Breast epithelium (tissue), 4 donors: Measurements from ENCODE around the gene ATRX. TPM values are rescaled to one million over a fixed set of nuclear protein-coding genes. Genes with fewer than 3 reads are reported as not detected.
"Not testable (repeated sequence)": the region's sequence is repeated elsewhere in the genome, so short reads cannot be mapped to it uniquely, and the experiment has no call there.

ENCODE experiments used
- DNase-seq, 2 donors: peaks; one replicate each; pipeline ENCODE4 v3.0.0-alpha.2; 2019; ENCODE audit warnings: low spot score in 2 of 2
- H3K27ac ChIP-seq, 2 donors: fragments of 200-600 bp; sonication (generic) in 1 of 2; one replicate each; pipeline ENCODE4 v1.5.1; 2016 to 2019; ENCODE audit warnings: mild to moderate bottlenecking in 1 of 2
- H3K27me3 ChIP-seq, 2 donors: fragments of 200-600 bp; sonication (generic) in 1 of 2; one replicate each; pipeline versions ENCODE4 v1.5.1 to v1.6.0; 2017 to 2019; ENCODE audit warnings: control low read depth in 1 of 2, mild to moderate bottlenecking in 1 of 2
- H3K36me3 ChIP-seq: fragments of 200-600 bp; one replicate; pipeline ENCODE4 v1.5.1; 2019
- H3K4me1 ChIP-seq, 2 donors: fragments of 200-600 bp; sonication (generic); one replicate each; pipeline ENCODE4 v1.5.1; 2016 to 2019; ENCODE audit warnings: control low read depth in 1 of 2
- H3K4me3 ChIP-seq, 3 donors: fragments of 200-600 bp; sonication (generic); 1 replicate in 2 of 3; 2 replicates in 1 of 3; pipeline ENCODE4 v1.5.1; 2016 to 2019; ENCODE audit warnings: mild to moderate bottlenecking in 3 of 3, moderate library complexity in 2 of 3
- H3K9me3 ChIP-seq, 2 donors: fragments of 200-600 bp; sonication (generic) in 1 of 2; one replicate each; pipeline ENCODE4 v1.5.1; 2016 to 2019; ENCODE audit warnings: control low read depth in 1 of 2
- CTCF ChIP-seq, 3 donors: fragments of 450-650 bp; IDR thresholded peaks; one replicate each; pipeline ENCODE4 v1.5.1; 2016 to 2017; ENCODE audit warnings: antibody characterized with exemption in 3 of 3, mild to moderate bottlenecking in 3 of 3, moderate library complexity in 3 of 3
- POLR2A ChIP-seq: fragments of 450-650 bp; IDR thresholded peaks from one replicate; pipeline ENCODE4 v1.6.1; 2016; ENCODE audit warnings: antibody characterized with exemption, mild to moderate bottlenecking, moderate library complexity
- POLR2AphosphoS5 ChIP-seq, 3 donors: sonication (generic); formaldehyde crosslinking; IDR thresholded peaks; one replicate each; pipeline ENCODE4 v1.6.1; 2017; ENCODE audit warnings: antibody characterized with exemption in 3 of 3
- intact Hi-C: fragments of 100-400 bp; cut with DNase I; formaldehyde crosslinking; loops from one replicate; pipeline ENCODE4 v1.15.1; 2023; ENCODE audit warnings: low total_unique reads
- total RNA-seq, 3 donors: library from RNA; depleted of rRNA; stranded (reverse); fragments of >200 nt; gene quantifications; one replicate each; pipeline ENCODE4 v1.1.0, GENCODE V29; 2016

Gene ATRX
- total RNA-seq, 3 donors from 2014 or later = 87.1 to 137 (median 125) TPM

DNA sequence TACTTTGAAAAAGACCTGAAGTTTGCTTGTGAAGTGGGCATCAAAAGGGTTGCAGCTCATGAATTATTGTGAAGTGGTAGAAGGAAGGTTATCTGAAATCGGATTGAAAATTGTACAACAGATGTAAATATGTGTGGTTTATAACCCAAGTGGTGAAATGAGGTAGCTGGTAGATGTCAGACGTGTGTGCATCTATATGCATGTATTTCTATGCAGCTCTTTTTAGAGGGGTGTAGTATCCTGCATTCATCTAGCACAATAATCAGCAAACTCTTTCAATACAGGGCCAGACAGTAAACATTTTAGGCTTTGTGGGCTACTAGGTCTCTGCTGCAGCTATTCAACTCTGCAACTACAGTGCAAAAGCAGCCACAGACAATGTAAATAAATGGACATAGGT, 9.4 kb downstream of the ATRX start:
- H3K27me3 ChIP-seq = peaks cover 0 to 4% of the 10 kb centered on the region in 2 donors
- no peaks in the 10 kb centered on the region for H3K9me3 ChIP-seq
- intact Hi-C loops = no loop called here
- no peak for TF ChIP-seq POLR2A
- no peak for TF ChIP-seq POLR2AphosphoS5 (IDR thresholded peaks at IDR 0.05)
- TF ChIP-seq CTCF (IDR thresholded peaks at IDR 0.05) = no peak
- H3K4me1 ChIP-seq = no peaks in the 10 kb centered on the region
- H3K36me3 ChIP-seq = no peaks in the 10 kb centered on the region
- H3K4me3 ChIP-seq = no peak overlapping the region
- no peak overlapping the region for H3K27ac ChIP-seq
- no peak for DNase-seq

DNA sequence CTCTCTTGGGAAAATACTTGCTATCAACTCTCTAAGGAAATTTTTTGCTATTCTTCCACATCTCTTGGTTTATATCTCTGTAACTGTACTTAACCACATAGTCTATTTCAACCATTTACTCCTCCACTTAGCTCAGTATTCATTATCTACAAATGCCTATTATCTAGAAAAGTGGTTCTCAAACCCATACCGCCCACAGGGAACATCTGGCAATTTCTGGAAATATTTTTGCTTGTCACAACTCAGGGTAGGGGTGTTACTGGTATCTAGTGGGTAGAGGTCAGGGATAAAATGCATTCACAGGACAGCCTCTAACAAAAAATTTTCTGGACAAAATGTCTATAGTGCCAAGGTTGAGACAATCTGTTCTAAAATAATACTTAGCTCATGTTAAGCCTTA, 14.4 kb downstream of the ATRX start:
- H3K36me3 ChIP-seq = no peaks in the 10 kb centered on the region
- H3K4me3 ChIP-seq = no peak overlapping the region
- H3K9me3 ChIP-seq = no peaks in the 10 kb centered on the region
- peaks cover 0 to 4% of the 10 kb centered on the region in 2 donors for H3K27me3 ChIP-seq
- H3K27ac ChIP-seq = no peak overlapping the region
- intact Hi-C loops = no loop called here
- TF ChIP-seq POLR2A = no peak
- TF ChIP-seq CTCF (IDR thresholded peaks at IDR 0.05) = no peak
- no peak for TF ChIP-seq POLR2AphosphoS5 (IDR thresholded peaks at IDR 0.05)
- no peak for DNase-seq
- no peaks in the 10 kb centered on the region for H3K4me1 ChIP-seq

DNA sequence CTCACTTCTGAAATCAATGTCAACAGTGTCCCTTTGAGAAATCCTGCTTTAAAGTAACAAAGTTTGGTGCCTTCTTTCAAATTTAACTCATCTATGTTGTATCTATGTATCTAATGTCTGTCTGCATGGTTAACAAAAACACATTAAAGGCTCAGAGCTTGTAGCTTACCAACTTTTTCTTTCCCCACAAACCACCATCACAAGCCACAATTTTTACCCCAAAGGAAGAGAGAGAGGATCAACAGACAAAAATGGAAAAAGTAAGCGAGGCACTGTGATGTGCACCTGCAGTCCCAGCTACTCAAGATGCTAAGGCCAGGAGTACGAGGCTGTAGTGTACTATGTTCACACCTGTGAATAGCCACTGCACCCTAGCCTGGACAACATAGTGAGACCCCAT, 17.2 kb downstream of the ATRX start:
- TF ChIP-seq CTCF (IDR thresholded peaks at IDR 0.05) = no peak
- H3K27ac ChIP-seq = no peak overlapping the region
- intact Hi-C loops = no loop called here
- H3K27me3 ChIP-seq = no peaks in the 10 kb centered on the region
- no peaks in the 10 kb centered on the region for H3K9me3 ChIP-seq
- DNase-seq = no peak
- H3K4me1 ChIP-seq = no peaks in the 10 kb centered on the region
- no peak overlapping the region for H3K4me3 ChIP-seq
- no peaks in the 10 kb centered on the region for H3K36me3 ChIP-seq

GRCh38 chrX:77766212-77766611, 19.8 kb downstream of the ATRX start:
- H3K27ac ChIP-seq, H3K4me1 ChIP-seq, H3K4me3 ChIP-seq, intact Hi-C loops, DNase-seq, H3K36me3 ChIP-seq, H3K27me3 ChIP-seq, H3K9me3 ChIP-seq: not testable (repeated sequence)

- Histone ChIP-seq H3K4me3 (no peak overlapping the region), H3K36me3 (no peaks in the 10 kb centered on the region)
- intact Hi-C loops = no loop called here
Observed at GRCh38 chrX:77755561-77755960, 30.5 kb downstream of the ATRX start.

DNA sequence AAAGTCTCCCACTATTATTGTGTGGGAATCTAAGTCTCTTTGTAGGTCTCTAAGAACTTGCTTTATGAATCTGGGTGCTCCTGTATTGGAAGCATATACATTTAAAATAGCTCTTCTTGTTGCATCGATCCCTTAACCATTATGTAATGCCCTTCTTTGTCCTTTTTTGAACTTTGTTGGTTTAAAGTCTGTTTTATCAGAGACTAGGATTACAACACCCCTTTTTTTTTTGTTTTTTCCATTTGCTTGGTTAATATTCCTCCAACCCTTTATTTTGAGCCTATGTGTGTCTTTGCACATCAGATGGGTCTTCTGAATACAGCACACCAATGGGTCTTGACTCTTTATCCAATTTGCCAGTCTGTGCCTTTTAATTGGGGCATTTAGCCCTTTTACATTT, 32.1 kb downstream of the ATRX start:
- H3K4me3 ChIP-seq, DNase-seq, H3K36me3 ChIP-seq, H3K27ac ChIP-seq, H3K4me1 ChIP-seq, H3K27me3 ChIP-seq, H3K9me3 ChIP-seq, intact Hi-C loops: not testable (repeated sequence)

More at GRCh38 chrX:77755561-77755960, 30.5 kb downstream of the ATRX start:
- TF ChIP-seq POLR2A (no peak), POLR2AphosphoS5 (IDR thresholded peaks at IDR 0.05) (no peak), CTCF (IDR thresholded peaks at IDR 0.05) (no peak)
- no peak for DNase-seq
- peaks cover 4 to 6% of the 10 kb centered on the region in 2 donors for H3K9me3 ChIP-seq
- no peak overlapping the region for H3K27ac ChIP-seq
- H3K4me1 ChIP-seq = no peaks in the 10 kb centered on the region
- H3K27me3 ChIP-seq = no peaks in the 10 kb centered on the region
